IPS DF 19.7 (cell line): ENCODE results near the gene CPNE2.

ENCODE experiments used
- DNase-seq: peaks from one replicate; pipeline ENCODE4 v3.0.0-alpha.2; 2013; ENCODE audit warnings: low read depth, low spot score

Gene CPNE2

DNA sequence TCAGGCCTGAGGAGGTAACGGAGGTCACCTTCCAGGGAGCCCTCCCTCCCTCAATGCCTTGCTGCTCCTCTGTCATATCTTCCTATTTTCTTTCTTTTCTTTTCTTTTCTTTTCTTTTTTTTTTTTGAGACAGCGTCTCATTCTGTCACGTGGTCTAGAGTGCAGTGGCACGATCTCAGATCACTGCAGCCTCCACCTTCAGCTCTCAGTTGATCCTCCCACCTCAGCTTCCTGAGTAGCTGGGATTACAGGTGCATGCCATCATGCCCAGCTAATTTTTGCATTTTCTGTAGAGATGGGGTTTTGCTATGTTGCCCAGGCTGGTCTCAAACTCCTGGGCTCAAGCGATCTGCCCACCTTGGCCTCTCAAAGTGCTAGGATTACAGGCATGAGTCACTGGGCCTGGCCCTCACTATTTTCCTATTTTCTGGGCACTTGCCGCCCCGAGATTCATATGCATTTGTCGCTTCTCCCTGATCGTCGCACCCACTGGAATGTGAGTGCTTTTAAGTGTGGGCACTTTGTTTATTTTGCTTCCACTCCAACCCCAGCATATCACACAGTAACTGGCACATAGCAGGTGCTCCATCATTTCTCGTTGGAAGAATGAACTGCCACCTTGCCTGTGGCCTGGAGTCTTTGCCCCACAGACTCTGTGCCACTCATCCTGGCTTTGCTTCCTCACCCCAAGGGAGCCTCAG lies 31.7 kb downstream of the CPNE2 start:
- no peak for DNase-seq

DNA sequence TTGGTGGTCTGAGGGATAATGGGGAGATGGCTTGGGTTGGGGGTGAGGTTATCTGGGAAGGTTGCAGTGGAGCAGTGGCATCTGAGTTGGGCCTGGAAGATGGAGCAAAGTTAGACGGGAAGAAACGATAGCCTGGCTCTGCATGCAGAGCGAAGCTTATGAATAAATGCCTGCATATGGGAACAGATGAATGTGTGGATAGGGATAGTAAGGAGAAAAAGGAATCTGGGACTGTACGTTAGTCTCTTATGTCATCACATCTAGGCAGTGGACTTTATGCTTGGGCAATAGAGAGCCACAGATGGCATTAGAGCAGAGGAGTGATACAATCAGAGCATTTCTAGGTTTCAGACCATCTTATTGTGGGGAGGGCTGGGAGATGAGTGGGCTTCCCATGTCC lies 33.0 kb downstream of the CPNE2 start:
- DNase-seq: no peak

DNA sequence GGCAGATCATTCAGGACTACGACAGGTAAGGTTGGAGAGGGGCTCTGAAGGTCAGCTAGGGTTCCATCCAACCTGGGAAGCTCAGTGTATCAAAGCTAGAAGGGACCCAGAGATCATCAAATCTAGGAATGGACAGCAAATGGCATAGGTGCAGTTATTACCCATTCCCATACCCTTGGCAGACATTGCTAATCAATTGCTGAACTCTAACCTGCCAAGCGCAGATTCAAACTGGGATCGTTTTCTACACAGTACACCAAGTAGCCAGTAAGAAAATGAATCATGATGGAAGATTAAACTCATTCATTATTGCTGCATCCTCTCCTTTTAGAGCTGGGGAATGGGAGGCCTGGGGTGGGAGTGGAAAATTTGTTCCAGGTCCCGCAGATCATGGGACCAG lies 33.6 kb downstream of the CPNE2 start:
- no peak for DNase-seq

DNA sequence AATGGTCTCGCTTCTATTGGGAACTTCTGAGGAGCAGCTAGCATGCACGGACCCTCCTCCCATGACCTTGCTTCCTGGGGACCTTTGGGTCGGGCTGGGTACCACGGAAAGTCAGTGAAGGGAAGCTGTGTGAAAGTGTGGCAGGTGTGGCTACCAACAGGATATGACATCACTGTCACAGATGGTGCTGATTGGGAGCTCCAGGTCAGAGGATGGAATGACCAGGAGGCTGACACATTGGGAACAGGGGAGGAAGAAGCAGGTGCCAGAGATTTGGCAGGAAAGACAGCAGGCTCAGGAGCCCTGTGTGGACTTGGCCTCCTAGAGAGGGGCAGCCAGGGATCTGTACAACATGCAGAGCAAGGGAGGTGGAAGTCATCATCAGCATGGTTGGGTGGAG lies 34.0 kb downstream of the CPNE2 start:
- DNase-seq: no peak

DNA sequence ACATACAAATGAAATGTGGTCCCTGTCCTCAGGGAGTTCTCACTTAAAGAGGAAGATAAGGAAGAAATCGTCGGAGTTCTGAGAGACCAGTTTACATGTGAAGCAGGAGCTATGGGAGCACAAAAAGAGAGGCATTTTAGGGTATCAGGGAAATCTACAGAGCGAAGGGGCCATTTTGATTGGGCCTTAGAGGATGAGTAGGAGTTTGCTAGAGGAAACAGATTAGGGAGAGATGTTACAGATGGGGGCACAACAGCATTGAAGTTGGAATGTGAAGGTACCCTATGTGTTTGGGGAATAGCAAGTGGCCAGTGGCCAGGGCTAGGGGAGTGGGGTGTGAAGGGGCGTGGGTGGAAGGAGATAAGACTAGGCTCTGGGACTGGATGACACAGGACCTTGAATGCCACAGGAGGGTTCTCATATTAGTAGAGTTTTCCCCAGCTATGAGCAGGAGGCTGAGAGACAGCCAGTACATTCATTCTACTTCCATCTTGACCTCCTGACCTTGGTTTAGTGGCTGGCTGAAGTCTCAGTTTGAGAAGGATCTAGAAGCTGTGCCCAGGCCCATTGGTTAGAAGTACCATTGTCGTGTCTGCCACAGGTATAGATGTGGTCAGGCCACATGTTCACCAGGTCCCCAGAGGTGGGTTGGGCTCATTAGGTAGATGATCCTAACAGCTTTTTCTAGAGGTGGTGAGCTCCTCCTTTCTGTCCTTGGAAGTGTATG lies 34.8 kb downstream of the CPNE2 start:
- no peak for DNase-seq

- DNase-seq: no peak
Observed at GRCh38 chr16:57127836-57128235, 35.5 kb downstream of the CPNE2 start.

- DNase-seq: no peak
Observed at GRCh38 chr16:57128771-57129389, 36.5 kb downstream of the CPNE2 start.

- DNase-seq: no peak
Observed at GRCh38 chr16:57130950-57131321, 38.6 kb downstream of the CPNE2 start.

GRCh38 chr16:57131351-57131970 lies 39.1 kb downstream of the CPNE2 start:
- no peak for DNase-seq

- DNase-seq: no peak
Observed at GRCh38 chr16:57132470-57132869, 40.1 kb downstream of the CPNE2 start.

DNA sequence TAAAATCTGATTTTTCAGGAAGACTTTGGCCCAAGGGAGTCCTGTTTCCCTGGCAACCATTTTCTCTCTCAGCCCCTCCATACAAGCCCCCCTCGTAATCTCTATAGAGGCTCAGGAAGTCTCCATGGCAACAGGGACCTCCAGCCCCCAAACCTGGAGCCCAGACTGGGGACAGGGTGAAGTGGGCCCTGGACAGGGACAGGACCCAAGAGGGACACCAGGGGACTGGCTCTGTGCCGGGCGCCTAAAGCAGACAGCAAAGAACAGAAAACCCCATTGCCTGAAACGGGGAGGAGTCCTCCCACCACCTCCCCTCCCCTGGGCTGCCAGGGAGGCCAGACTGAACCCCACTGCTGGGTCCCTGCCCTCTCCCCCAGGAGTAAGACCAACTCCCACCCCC lies 40.6 kb downstream of the CPNE2 start:
- DNase-seq: no peak

- DNase-seq: no peak
Observed at GRCh38 chr16:57133886-57134285, 41.5 kb downstream of the CPNE2 start.

DNA sequence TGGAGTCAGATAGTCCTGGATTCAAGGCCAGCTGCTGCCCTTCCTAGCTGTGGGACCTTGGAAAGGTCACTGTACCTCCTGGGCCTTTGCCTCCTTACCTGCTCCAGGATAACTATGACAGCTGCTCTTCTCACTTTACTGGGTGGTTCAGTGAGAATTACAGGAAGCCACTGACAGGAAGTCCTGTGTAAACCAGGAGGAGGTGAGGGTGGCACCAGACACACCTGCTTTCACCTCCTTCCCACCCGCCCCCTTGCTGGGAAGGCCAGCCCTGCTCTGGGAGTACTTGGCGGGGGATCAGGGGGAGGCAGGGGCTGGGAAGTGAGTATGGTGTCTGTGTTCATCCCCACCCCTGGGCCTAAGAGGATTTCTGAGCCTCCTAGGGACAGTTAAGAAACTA lies 42.6 kb downstream of the CPNE2 start:
- no peak for DNase-seq

DNA sequence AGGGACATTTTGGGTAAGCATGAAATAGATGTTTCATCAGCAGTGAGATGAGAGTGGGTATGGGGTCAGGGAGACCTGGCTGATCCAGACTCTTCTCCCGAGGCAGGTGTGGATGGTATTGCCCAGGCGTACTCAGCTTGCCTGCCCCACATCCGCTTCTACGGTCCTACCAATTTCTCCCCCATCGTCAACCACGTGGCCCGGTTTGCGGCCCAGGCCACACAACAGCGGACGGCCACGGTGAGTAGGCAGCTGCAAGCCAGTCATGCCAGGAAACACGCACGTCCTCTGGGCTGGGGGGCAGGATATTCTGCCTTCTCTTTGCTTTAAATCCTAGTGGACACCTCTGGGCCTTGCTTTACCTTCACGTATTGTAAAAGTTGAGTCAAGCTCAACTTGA lies 44.7 kb downstream of the CPNE2 start:
- no peak for DNase-seq

GRCh38 chr16:57137566-57138273 lies 45.3 kb downstream of the CPNE2 start:
- DNase-seq: no peak

DNA sequence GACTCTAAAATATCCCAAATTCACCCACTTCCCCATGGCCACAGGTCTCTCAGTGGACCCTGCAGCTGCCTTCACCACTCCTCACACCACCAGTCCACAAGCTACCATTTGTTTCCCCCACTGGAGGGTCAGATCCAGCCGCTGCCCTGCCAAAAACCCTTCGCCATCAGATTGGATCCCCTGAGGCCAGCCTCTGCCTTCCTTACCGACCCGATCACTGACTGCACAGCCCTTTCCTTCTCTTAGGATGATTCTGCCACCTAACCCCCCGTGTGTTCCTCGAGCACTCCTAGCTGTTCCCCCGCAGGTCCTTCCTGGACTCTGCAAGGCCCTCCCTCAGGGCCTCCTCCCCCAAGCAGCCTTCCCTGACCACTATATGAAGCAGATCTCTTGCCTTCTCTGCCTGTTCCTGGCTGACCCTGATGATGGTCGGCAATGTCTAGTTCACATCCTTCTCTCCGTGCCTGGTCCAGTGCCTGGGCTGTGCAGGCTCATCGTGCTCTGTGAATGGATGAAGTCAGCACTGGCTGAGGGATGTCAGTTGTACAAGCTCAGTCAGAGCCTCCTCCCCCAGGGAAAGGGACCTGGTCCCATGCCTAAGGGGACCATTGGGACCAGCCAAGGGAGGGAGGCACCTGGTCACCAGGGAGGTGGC lies 46.0 kb downstream of the CPNE2 start:
- DNase-seq: no peak

DNA sequence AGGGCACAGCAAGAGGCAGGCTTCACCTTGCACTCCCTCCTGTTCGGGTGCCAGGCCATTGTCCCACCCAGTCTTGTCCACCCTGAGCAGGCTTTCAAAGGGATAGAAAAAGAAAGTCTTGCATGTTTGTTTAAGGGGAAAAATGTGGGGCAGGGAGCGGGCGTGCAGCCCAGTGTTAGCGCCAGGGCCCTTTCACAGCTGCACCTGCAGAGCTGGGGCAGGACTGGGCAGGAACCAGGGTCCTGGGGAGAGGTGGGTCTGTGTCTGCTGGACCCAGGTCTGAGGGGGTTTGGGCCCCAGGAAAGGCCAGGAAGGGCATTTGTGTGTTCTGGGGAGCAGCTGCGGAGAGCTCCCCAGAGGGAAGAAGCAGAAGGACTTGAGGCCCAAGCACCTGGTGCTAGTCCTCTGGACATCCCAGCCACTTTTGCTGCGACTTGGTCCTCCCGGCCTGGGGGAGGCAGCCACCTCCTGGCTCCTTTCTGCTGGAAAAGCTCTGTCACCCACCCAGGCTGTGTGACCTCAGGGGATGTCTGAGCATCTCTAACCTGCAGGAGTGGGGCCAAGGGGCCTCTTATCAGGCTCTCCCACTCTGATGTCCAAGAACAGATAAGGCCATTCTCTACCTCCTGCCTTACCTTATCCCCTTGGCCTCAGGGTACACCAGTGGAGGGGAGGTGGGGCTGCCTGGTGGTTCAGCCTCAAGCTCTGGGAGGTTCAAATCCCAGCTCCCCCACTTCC lies 48.7 kb downstream of the CPNE2 start:
- DNase-seq: no peak

DNA sequence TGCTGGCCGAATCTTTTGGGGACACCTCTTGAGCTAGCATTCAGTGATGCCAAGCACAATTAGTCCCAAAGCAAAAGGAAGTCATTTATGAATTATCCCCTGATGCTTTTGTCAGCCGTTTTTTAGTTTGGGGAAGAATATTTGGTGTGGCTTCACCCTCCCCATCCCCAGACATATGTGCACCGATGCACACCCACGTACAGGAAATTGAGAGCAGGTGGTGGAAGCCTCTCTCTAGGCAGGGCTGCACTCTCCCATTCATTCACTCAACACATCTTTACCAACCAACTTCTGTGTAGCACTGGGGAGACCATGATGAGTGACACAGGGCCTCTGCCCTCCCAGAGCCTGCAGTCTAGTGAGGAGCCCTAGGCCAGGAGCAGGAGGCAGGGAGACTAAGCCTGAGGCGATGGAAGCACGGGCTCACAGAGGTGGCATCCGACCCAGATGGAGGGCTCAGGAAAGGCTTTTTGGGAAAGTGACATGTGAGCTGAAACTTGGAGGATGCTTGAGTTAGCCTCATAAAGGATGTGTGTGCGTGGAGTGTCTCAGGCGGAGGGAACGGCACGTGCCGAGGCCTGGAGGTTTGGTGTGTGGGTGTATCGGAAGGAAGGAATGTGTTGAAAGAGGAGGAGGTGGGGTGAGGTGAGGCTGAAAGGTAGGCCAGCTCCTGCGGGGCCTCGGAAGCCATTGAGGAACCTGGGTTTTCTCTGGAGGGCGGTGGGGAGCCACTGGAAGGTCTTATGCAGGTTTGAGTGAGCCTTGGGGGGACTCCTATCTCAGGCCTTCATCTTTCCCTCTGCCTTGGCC lies 49.6 kb downstream of the CPNE2 start:
- DNase-seq: no peak

GRCh38 chr16:57143149-57143921 lies 51.0 kb downstream of the CPNE2 start:
- no peak for DNase-seq
